Measurements from ENCODE around the gene PHKG1.

DNA sequence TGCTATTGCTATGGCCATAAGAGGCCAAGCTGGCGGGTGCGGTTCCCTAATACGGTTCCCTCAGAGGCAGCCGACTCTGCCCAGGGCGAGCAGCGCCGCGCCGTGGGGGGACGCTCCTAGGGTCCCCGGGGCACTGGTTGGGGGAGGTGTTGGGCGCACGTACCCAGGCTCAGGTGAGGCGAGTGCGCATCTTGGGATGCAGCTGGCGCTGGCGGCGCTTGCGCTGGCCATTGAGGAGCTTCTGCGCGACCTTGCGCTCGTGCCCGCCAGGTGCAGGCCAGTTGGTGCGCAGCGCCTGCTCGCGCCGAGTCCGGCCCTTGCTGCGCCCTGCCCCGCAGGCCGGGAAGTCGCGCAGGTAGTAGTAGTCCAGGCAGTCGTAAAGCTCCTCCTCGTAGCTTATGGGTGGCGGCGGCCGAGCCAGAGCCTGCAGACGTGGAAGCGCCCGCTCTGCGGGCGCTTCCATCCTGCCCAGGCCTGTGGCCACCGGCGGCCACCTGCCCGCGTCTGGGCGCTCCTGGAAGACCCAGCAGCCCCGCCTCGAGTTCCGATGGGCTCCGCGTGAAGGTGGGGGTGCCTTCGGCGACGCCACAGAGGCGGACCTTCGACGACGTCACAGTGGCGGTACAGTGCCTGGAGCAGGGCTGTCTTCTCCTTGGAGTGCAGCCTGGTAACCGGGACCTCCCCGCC is 23.2 kb upstream of the PHKG1 start, which contains the start of gene NUPR2:
- no peak for TF ChIP-seq POLR2AphosphoS5 (IDR thresholded peaks at IDR 0.05; ENCODE audit: borderline replicate concordance, low read depth, low read length)
- TF ChIP-seq EZH2 (IDR thresholded peaks at IDR 0.05), result no peak
- TF ChIP-seq FOXP2 (optimal IDR thresholded peaks at IDR 0.05; ENCODE audit: control extremely low read depth, extremely low read length, insufficient read depth), result no peak

Data from SK-N-MC (cell line).